GM19238 (cell line): ENCODE measurements around the gene SNW1.
"Not testable (repeated sequence)": the region's sequence is repeated elsewhere in the genome, so short reads cannot be mapped to it uniquely, and the experiment has no call there.

Experiments used
- DNase-seq: peaks from one replicate; pipeline ENCODE4 v3.0.0; 2011; ENCODE audit warnings: low spot score; ENCODE audit not compliant: insufficient read length

SNW1 gene

GRCh38 chr14:77760381-77761204 lies at the start of gene SNW1:
Gene SNW1 (minus strand): TSS chr14:77761156. CDS start chr14:77761127, 29 bp downstream.
- peak; percentile 90 for DNase-seq

DNA sequence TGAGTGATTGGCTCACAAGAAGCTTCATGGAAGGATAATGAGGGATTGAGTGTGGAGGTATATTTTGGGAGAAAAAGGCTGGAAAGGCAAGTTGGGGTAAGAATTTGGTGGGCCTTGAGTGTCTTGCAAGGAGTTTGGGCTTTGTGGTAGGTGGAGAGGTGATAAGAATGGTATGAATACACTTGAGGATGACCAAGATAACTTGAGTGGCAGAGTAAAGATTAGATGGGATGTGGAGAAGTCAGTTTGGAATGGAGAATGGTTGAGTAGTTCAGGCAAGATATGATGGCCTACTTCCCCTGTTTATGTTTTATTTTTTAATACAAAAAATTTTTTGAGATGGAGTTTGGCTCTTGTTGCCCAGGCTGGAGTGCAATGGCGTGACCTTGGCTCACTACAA lies 48.1 kb upstream of the SNW1 start:
- no peak for DNase-seq

- DNase-seq: no peak
These were observed 47.3 kb upstream of the SNW1 start for GRCh38 chr14:77808250-77808649.

DNA sequence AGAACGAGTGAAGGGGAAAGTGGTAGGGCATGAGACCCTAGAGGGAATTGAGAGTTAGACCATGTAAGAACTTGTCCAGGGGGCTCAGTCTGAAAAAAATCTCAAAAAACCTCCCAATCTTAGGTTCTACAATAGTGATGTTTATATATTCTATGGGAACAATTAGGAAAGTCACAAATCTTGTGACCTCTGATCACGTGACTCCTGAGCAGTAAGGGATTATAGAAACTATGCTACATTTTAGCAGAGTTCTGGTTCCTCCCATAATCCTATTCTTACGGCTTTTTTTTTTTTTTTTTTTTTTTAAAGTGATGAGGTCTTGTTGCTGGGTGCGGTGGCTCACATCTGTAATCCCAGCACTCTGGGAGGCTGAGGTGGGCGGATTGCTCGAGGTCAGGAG lies 44.8 kb upstream of the SNW1 start:
- no peak for DNase-seq

GRCh38 chr14:77804592-77804991 lies 43.6 kb upstream of the SNW1 start:
- DNase-seq: no peak

- no peak for DNase-seq
These were observed 39.9 kb upstream of the SNW1 start for GRCh38 chr14:77800814-77801213.

- DNase-seq: peak; percentile 84
These were observed 39.1 kb upstream of the SNW1 start, which contains the start of gene ADCK1 for GRCh38 chr14:77799863-77800730. Gene ADCK1 (plus strand): TSS chr14:77800109. CDS start chr14:77818979, 18,870 bp downstream.

GRCh38 chr14:77799456-77799855 lies 38.5 kb upstream of the SNW1 start:
- DNase-seq: not testable (repeated sequence)

- DNase-seq: no peak
These were observed 33.4 kb upstream of the SNW1 start for GRCh38 chr14:77794357-77794756.

DNA sequence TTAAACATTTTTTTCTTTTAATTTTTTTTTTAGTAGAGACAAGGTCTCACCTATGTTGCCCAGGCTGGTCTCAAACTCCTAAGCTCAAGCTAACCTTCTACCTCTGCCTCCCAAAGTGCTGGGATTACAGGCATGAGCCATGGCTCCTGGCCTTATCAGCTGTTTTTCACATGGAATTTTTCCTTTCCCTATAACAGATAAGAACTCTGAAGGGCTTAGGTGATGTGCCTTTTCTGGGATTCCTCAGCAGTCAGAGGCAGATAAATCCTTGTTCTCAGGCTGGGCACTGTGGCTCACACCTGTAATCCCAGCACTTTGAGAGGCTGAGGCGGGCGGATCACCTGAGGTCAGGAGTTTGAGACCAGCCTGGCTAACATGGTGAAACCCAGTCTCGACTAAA lies 32.3 kb upstream of the SNW1 start:
- DNase-seq: not testable (repeated sequence)

DNA sequence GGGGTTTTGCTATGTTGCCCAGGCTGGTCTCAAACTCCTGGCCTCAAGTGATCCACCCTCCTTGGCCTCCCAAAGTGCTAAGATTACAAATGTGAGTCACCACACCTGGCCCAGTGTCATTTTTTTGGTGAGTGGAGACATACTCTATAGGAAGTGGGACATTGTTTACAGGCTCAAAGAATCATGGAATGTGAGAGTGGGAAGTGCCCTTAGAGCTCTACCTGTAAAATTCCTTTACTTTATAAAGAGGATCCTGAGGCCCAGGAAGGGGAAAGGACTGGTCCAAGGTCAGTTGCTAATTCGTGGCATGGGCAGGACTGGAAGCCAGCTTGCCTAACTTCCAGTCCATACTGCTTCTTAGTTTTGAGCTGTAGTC lies 30.3 kb upstream of the SNW1 start:
- DNase-seq: no peak

DNA sequence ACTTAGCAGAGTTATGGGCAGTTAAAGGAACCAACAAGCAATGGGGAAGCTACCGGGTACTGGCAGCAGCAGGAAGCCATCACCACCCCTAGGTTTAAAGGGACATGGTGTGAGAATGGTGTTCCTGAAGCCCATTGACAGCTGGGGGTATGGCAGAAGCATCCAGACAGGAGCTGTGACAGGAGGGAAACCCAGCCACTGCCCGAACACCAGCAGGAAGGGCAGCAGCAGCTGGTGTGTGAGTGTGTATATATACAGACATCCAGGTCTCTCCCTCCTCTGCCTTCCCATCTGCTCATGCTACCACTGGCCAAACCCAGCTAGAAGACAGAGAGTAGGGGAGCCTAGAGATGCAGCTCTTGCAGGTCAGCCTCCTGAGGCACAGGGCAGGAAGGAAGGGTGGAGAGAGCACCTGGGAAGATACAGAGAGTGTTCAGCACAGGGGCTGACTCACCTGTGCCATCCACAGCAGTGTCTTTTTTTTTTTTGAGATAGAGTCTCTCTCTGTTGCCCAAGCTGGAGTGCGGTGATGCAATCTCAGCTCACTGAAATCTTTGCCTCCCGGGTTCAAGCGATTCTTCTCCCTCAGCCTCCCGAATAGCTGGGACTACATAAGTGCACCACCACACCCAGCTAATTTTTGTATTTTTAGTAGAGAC lies 29.7 kb upstream of the SNW1 start:
- no peak for DNase-seq

GRCh38 chr14:77786148-77786547 lies 25.2 kb upstream of the SNW1 start:
- no peak for DNase-seq

GRCh38 chr14:77782202-77782601 lies 21.2 kb upstream of the SNW1 start:
- DNase-seq: no peak

DNA sequence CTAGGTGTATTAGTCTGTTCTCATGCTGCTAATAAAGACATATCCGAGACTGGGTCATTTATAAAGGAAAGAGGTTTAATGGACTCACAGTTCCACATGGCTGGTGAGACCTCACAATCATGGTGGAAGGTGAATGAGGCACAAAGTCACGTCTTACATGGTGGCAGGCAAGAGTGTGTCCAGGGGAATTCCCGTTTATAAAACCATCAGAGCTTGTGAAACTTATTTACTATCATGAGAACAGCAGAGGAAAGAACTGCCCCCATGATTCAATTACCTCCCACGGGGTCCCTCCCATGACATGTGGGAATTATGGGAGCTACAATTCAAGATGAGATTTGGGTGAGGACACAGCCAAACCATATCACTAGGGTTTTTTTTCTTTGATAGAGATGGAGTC lies 13.0 kb upstream of the SNW1 start:
- DNase-seq: not testable (repeated sequence)

GRCh38 chr14:77768442-77769069 lies 7.6 kb upstream of the SNW1 start:
- DNase-seq: not testable (repeated sequence)

DNA sequence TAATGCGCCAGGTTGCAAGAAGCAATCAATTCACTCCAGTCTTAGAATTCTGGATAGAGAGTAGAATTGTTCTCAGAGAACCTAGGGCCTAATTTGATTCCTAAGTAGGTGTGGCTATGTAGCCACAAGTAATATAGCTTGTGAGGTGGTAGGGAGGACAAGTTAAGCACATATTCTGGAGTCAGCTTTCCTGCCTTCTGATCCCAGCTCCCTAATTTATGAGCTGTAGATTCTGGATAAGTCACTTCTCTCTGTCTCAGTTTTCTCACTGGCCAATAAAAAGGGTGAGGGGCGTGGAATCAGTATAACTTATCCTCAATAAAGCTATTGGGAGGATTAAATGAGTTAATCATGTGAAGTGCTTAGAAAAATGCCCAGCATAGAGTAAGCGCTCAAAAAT lies 3.0 kb upstream of the SNW1 start:
- DNase-seq: no peak

GRCh38 chr14:77763316-77763715 lies 2.4 kb upstream of the SNW1 start:
- DNase-seq: no peak

- DNase-seq: no peak
These were observed 412 bp upstream of the SNW1 start for GRCh38 chr14:77761205-77761931.

- no peak for DNase-seq
These were observed 8.0 kb downstream of the SNW1 start for GRCh38 chr14:77752799-77753516.
